Adrenal gland (tissue), 5 donors: ENCODE data around the gene NIF3L1.

Experiments used
- POLR2A ChIP-seq, 2 donors: fragments of 450-650 bp; IDR thresholded peaks; one replicate each; pipeline ENCODE4 v1.6.1; 2017; ENCODE audit warnings: antibody characterized with exemption in 2 of 2, mild to moderate bottlenecking in 2 of 2, moderate library complexity in 1 of 2
- TF ChIP-seq, protein P1 (sequence below), 6 experiments: fragments of 450-650 bp in 4 of 6; fragments of 200-600 bp in 2 of 6; sonication (generic) in 1 of 6; IDR thresholded peaks; 1 replicate in 5 of 6; 2 replicates in 1 of 6; pipeline versions ENCODE4 v1.5.1 to v1.8.0; 2016 to 2021; ENCODE audit warnings: antibody characterized with exemption in 6 of 6, mild to moderate bottlenecking in 2 of 6, moderate library complexity in 1 of 6
- donor health status: DM: no; HTN: no; CAD: no.

DNA sequence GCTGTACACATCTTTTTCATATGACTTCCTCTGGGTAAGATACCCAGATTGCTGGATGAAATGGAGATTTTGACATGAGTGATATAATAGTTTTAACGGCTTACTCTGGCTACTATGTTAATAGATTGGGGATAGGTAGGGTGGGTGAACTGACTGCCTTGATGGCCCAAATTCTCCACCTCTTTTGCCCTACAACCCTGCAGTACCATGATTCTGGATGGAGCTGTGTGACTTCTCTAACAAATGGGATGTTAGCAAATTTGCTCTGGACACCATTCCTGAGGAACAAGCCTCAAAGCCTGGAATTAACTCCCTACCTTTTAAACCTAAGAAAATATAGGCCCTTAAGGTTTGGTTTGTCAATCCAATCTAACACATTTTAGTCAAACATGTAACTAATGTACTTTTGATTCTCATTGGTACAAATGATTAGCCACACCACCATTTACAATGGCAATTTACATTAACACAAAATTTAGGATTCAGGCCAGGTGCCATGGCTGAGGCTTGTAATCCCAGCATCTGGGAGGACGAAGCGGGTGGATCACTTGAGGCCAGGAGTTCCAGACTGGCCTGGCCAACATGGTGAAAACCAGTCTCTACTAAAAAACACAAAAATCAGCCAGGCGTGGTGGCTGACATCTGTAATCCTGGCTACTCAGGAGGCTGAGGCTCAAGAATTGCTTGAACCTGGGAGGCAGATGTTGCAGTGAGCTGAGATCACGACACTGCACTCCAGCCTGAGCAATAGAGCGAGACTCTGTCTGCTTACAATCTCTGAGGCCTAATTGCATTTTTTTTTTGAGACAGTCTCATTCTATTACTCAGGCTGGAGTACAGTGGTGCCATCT is 37.5 kb upstream of the NIF3L1 start:
- TF ChIP-seq, protein P1, sequence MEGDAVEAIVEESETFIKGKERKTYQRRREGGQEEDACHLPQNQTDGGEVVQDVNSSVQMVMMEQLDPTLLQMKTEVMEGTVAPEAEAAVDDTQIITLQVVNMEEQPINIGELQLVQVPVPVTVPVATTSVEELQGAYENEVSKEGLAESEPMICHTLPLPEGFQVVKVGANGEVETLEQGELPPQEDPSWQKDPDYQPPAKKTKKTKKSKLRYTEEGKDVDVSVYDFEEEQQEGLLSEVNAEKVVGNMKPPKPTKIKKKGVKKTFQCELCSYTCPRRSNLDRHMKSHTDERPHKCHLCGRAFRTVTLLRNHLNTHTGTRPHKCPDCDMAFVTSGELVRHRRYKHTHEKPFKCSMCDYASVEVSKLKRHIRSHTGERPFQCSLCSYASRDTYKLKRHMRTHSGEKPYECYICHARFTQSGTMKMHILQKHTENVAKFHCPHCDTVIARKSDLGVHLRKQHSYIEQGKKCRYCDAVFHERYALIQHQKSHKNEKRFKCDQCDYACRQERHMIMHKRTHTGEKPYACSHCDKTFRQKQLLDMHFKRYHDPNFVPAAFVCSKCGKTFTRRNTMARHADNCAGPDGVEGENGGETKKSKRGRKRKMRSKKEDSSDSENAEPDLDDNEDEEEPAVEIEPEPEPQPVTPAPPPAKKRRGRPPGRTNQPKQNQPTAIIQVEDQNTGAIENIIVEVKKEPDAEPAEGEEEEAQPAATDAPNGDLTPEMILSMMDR (IDR thresholded peaks at IDR 0.05) = no peak
- TF ChIP-seq POLR2A (IDR thresholded peaks at IDR 0.05) = no peak
